Epithelial cell of proximal tubule (primary cell): ENCODE results near the gene SMAD7. TPM values are rescaled to one million over a fixed set of nuclear protein-coding genes. Genes with fewer than 3 reads are reported as not detected.
A peak's percentile ranks its signal among the peaks of the same experiment; 100 is the strongest.

Experiments used
- DNase-seq: peaks from one replicate; pipeline ENCODE4 v3.0.0-alpha.2; 2011; ENCODE audit warnings: low read depth
- H3K4me3 ChIP-seq: 2 replicates; pipeline ENCODE4 v1.5.1; 2011; ENCODE audit warnings: low read depth, mild to moderate bottlenecking, low read length
- CTCF ChIP-seq: conservative IDR thresholded peaks from 2 replicates; pipeline ENCODE4 v1.5.1; 2012; ENCODE audit warnings: low read depth, mild to moderate bottlenecking, low read length
- total RNA-seq: library from RNA; depleted of rRNA; stranded (reverse); fragments of >200 nt; gene quantifications from 2 replicates; pipeline ENCODE4 v1.2.3, GENCODE V29; 2015

Gene SMAD7
- total RNA-seq, 1 donor from 2014 or later = 30.4 TPM

DNA sequence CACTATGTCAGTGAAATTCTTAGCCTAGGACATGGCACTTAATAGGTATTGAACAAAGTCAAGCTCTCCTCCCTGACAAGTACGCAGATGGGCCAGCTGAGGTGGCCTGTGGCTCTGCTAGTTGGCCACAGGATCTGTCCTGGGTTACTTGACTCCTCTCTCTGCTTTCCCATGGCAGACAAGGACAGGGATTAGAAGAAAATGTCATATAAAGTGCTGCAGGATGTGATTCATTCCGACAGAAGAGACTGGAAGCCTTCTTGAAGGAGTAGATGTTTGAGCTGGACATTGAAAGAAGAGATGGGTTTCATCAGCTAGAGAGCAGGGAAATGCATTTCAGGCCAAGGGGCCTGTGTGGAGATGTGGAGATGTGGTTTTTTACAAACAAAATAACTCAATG, 46.7 kb downstream of the SMAD7 start:
- no peak overlapping the region for H3K4me3 ChIP-seq
- DNase-seq = no peak
- TF ChIP-seq CTCF = no peak

GRCh38 chr18:48902856-48903601, 47.7 kb downstream of the SMAD7 start:
- H3K4me3 ChIP-seq = no peak overlapping the region
- DNase-seq = no peak
- TF ChIP-seq CTCF = no peak

- no peak for TF ChIP-seq CTCF
Measured at GRCh38 chr18:48902023-48902855, 48.5 kb downstream of the SMAD7 start.

DNA sequence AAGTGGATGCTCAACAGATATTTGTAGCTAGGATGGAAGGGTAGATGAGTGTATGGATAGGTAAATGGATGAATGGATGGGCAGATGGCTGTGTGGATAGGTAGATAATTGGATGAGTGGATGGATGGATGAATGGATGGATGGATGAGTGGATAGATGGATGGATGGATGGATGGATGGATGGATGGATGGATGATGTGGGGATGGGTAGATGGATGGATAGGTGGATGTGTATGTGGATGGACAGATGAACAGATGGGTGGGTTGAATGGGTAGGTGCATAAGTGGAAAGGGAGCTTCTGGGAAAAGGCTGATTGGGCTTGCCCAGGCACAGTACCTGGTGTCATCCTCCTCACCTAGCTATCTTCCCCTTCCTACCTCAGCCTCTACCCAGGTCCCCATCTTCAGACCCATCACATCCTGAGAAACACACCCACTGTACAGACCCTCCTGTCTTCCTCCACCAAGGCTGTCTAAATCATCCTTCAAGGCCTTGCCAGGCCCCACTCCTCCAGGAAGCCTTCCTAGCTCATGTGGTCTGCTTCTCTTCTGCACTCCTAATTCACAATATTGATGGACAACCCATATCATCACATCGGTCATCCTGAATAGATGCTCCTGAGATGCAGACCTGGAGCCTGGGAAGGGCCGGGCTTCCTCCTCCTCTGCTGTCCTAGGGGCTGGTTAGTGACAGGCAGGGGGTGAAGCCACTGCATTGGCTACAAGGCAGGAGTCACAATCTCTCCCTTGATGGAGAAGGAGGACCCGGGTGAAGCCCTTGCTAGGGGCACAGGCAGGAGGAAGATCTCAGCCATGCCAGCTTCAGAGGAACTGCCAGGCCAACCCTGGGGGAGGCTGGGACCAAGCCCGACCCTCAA, 49.4 kb downstream of the SMAD7 start:
- DNase-seq = no peak
- H3K4me3 ChIP-seq = no peak overlapping the region
- TF ChIP-seq CTCF = no peak

More at GRCh38 chr18:48902023-48902855, 48.5 kb downstream of the SMAD7 start:
- DNase-seq = peak; percentile 7
- H3K4me3 ChIP-seq = no peak overlapping the region

DNA sequence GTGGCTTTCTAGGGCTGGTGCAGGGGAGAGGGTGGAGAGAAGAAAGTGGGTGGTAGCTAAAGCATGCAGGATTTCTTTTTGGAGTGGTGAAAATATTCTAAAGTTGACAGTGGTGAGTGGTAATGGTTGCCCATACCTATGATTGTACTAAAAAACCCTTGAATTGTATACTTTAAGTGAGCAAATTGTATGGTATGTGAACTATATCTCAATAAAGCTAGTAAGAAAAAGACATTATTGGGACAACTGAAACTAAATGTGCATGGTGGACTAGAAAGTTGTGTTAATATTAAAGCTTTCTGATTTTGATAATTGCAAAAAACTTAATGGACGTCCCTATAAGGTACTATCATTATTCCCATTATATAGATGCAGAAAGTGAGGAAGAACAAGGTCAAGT, 50.3 kb downstream of the SMAD7 start:
- TF ChIP-seq CTCF = no peak
- DNase-seq = no peak

DNA sequence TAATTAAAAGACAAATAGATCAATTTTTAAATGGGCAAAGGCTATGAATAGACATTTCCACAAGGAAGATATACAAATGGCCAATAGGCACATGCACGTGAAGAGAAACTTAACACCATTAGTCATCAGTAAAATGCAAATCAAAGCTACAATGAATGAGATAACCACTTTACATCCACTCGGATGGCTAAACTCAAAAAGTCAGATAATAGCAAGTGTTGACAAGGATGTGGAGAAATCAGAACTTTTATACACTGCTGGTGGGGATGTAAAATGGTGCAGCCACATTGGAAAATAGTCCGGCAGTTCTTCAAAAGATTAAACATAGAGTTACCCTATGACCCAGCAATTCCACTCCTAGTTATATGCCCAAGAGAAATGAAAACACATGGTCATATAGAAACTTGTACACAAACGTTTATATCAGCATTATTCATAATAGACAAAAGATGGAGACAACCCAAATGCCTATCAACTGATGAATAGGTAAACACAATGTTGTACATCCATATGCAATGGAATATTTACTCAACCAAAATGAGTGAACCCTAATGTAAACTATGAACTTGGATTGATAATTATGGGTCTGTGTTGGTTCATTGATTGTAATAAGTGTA, 51.1 kb downstream of the SMAD7 start:
- no peak overlapping the region for H3K4me3 ChIP-seq
- DNase-seq = no peak
- no peak for TF ChIP-seq CTCF

More for the DNA sequence above, 50.3 kb downstream of the SMAD7 start:
- no peak overlapping the region for H3K4me3 ChIP-seq
